Medulla oblongata (tissue), 1 donor: ENCODE results near the gene ASIC2.

Experiments
- DNase-seq: peaks from one replicate; pipeline ENCODE4 v3.0.0-alpha.2; 2015; ENCODE audit errors: extremely low spot score

Gene ASIC2

DNA sequence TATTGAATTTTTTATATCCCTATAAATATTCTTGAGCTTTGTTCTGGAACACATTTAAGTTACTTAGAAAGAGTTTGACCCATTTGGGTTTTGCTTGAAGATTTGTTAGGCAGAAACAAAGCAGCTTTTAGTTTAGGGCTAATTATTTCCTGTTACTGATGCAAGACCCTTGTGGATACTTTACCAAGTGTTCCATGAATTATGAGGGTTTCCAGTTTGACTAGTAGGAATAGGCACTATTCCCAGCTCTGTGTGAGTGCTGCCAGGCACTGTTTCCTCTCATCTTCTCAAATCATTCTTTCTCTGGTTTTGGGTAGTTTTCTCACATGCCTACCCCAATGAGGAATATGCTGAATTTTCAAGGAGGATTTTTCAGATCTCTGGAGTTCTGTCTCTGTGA, 221.4 kb downstream of the ASIC2 start:
- DNase-seq = no peak

DNA sequence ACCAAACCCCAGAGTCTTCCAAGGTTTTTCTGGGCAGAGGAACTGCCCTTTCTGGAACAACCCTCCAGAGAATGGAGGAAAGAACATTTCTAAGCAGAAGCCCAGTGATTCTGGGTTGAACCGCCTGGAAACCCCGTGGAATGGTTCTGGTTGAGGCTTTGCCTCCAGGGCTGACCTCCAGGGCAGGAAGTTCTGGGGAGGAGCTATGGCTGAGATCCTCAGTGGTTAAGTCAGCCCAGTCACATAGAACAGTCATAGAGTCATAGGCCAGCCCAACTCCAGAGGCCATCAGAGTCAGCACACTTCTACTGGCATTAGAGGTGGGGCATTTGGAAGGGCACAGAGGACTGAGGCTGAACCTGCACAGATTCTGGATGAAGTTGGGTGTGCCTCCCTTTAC, 235.5 kb downstream of the ASIC2 start:
- DNase-seq = no peak

- no peak for DNase-seq
Observed at GRCh38 chr17:33056399-33057146, 236.5 kb downstream of the ASIC2 start.

GRCh38 chr17:33055746-33056145, 237.3 kb downstream of the ASIC2 start:
- no peak for DNase-seq

DNA sequence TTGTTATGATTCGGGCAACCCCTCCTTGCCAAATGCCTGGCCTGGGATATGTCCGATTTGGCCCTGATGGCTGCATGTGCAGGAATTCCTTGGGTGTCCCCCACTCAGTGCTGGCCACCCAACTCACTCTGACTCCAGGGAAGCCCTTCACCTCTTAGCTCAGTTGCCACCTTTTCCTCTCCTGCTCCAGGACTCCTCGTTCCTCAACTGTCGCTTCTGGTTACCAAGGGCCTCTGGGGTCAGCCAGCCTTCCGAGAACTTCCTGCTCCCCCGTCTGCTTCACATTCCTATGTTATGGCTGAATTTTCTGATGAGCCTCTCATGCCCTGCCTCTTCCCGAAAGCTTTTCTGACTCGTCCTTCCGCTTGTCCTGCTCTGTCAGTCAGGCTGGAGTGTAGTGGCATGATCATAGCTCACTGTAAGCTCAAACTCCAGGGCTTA, 237.9 kb downstream of the ASIC2 start:
- no peak for DNase-seq

- no peak for DNase-seq
Observed at GRCh38 chr17:33054412-33054811, 238.7 kb downstream of the ASIC2 start.

- DNase-seq = no peak
Observed at GRCh38 chr17:33053676-33054075, 239.4 kb downstream of the ASIC2 start.

DNA sequence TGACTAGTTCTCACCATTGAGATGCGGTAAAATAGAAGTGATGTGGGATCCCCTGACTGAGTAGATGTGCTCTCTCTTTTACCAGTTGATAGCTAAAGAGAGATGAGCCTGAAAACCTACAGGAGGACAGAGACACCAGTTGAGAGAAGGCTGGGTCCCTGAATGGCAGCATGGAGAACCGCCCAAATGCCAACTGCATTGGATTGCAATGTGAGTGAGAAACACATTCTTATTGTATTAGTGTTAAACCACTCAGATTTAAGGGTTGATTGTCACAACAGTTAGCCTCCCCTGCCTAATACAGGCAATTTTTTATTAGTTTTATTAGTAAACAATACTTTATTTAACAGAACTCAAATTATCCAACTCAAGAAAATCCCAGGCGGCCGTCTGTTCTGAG, 240.2 kb downstream of the ASIC2 start:
- DNase-seq = no peak

DNA sequence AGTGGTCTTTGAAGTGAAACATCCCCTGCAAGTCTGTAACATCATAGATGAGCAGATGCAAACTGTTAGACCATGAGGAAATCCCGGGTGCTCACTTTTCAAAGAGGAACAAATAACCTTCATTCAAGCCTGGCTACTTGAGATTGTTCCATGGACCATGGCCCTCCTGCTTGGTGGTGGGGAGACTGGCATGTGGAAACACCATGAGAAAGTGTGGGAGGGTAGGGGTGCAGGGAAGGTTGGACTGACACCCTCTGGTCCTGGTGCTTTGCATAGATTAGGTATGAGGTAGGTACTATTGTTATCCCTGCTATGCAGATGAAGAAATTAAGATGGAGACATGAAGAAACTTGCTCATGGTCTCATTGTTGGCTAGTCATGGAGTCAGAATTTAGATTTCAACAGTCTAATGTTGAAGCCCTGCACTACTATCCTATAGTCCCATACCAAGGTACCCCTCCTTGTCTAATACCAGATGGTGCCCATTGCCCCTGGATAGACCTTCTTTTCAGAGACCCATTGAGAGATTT, 242.4 kb downstream of the ASIC2 start:
- DNase-seq = no peak

- DNase-seq = peak; percentile 42
Observed at GRCh38 chr17:33049781-33050414, 243.2 kb downstream of the ASIC2 start.

DNA sequence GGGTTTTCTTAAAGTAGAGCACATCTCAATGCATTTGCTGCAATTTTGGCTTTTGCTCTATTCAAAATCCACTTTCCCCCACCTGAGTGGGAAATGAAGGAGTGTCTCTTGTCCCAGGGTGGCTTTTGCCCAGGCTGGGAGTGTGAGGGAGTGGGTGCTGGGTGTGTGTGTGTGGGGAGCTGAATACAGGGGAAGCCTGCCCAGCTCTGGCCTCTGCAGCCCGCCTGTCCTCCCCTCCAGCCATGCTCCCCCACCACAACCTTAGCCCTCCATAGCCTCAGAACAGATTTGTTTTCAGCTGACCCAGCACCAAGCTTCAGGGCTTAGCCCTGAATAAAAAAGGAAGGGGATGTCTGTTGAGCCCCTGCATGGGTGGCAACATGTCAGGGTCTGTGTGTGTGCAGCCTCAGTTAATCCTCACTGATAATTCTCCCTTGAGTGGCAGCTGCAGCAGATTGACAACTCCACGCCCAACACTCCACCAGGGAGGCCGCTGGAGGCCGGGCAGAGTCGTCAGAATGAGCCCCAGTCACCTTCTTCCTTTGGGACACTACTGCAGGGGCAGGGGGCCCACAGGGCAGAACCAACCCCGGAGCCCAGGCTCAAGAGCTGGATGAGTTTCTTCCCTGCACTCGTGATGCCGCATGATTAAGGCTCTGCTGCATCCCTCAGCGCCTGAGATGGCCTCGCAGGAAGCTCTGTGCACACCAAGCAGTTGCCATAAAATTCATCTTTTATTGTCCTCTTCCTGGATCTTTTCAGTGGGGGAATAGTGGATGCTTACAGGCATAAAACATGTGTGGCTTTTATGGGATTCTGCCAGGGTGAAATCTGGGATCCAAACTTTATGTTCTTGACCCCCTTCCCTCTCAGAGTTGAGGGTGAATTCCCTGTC, 246.5 kb downstream of the ASIC2 start:
- no peak for DNase-seq

DNA sequence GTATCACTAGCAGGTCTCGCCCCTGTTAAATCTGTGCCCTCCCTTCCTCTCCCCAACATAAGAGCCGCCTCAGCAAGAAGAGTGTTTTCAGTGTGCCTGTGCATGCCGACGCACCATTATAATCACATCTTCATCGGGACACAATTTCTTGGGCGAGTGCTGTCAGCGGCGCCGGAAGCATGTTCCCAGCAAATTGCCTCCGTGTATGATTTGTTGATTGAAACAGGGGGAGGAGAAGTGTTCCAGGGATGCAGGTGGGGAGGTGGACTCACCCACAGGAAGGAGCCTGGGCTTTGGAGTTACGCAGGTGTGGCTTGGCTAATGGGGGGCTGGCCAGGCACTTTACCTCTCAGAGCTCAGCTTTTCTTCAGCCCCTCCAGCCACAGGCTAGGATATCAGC, 247.9 kb downstream of the ASIC2 start:
- no peak for DNase-seq

DNA sequence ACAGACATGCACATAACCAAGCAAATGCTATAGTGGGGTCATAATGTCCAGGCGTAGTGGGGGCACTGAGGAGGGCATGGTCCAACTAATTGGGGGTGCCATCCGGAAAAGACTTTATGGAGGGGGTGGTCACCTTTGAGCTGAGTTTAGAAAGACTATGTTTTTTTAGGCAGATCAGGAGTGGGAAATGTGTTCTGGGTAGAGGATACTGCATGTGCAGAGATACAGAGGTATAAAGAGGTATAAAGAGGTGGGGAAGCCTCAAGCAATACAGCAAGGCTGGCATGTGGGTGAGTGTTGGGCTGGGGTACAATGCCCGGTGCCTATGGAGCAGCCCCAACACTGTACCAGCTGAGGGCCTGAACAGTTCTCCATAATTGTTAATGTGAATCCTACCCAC, 248.3 kb downstream of the ASIC2 start:
- no peak for DNase-seq

- DNase-seq = no peak
Observed at GRCh38 chr17:33040461-33040860, 252.6 kb downstream of the ASIC2 start.

DNA sequence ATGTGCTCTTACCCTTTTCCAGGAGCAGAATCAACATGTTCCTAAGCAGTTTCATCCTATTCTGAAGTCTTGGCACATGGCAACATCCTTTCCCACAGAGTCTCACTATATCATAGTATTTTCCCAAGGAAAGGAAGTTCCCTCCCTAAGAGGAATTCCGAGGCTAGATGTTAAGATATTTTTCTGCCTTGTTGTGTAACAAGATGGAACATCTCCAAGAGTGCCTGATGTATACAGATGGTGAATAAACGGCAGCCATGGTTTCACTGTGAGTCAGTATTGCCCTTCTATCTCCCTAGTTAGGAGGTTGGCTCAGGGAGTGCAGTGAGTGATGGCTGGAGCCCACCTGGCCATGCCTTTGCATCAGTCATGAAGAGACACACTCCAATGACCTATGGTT, 253.2 kb downstream of the ASIC2 start:
- no peak for DNase-seq

GRCh38 chr17:33038740-33039139, 254.4 kb downstream of the ASIC2 start:
- peak; percentile 12 for DNase-seq

GRCh38 chr17:33033176-33033575, 259.9 kb downstream of the ASIC2 start:
- DNase-seq = no peak

DNA sequence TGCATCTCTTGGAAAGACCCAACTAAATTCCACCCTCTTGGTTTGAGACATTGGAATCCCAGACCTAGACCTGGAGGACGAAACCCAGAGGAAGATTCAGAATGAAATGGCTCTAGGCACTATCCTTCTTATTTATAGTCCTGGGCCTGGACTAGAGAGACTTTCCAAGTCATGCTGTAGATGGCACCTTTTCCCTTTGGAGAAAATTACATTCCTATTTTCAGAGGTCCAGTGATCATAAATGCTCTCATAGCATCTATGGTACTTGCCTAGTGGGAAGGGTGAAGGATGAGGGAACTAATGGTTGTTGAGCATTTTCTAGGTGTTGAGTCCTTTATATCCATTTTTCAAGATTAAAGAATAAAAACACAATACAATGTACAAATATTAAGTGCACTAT, 264.3 kb downstream of the ASIC2 start:
- DNase-seq = no peak

DNA sequence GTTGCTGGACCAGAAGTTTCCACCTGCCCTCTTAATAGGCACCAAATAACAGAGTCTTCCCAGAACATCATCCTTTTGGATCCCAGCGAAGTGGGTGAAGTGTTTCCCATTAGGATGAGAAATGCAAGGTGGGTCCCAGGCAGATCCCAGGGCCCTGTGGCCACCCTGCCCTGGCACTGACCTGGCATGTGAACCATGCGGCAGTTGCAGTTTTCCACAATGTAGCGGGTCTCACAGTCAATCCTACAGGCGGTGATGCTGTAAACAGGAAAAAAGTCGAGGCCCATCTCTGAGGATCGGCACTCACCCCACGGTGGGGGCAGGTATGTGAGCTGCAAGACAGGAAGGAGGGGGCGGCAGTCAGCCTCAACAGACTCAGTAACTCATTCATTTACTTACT, 265.0 kb downstream of the ASIC2 start:
- DNase-seq = no peak

DNA sequence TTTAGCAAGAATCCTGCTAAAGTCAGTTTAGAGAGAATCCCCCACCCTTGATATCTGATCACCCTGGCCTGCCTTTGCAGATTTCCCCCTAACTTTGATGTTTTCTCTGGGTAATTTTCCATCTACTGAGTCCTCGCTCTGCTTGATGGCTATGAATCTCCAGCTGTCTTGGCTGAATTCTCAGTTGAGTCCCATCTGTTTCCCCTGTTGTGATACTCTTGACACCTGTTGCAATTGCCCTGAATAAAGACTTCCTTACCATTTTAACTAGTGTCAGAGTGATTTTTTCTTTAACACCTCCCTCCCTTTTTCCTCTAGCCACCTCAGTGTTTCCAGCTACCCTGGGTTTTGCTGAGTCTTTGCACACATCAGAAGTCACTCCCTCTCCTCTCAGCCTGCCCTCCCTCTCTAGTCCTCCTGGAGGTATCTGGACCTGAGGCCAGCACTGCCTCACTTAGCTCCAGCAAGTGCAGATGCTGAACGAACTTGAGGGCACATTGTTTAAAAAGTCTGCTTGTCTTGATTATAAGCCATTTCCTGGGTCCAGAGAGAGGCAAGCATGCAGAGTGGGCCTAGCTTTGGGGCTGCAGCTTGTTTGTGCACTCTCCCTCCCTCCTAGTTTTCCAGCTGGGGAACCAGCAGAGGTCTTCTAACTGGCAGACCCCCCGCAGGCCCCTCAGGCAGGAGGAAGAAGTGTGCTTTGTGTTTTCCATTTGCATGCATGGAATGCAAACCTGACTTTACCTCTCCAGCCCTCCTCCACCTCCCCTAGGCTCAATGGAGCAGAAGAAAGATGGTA, 268.2 kb downstream of the ASIC2 start:
- DNase-seq = no peak

- DNase-seq = no peak
Observed at GRCh38 chr17:33023790-33024189, 269.3 kb downstream of the ASIC2 start.
